SU-DHL-6 (cell line): ENCODE data around the gene TMEM9B.

Experiments used
- CTCF ChIP-seq: fragments of 200-600 bp; sonication (generic); IDR thresholded peaks from one replicate; pipeline ENCODE4 v1.5.1; 2017; ENCODE audit warnings: antibody characterized with exemption, mild to moderate bottlenecking, low read length, moderate library complexity; ENCODE audit not compliant: insufficient read depth, poor library complexity, severe bottlenecking
- EZH2phosphoT487 ChIP-seq: fragments of 200-600 bp; sonication (generic), shearing (Covaris generic); conservative IDR thresholded peaks from 2 replicates; pipeline ENCODE4 v1.6.1; 2018; ENCODE audit warnings: mild to moderate bottlenecking, antibody characterized with exemption, low read length, moderate library complexity, mixed read lengths

DNA sequence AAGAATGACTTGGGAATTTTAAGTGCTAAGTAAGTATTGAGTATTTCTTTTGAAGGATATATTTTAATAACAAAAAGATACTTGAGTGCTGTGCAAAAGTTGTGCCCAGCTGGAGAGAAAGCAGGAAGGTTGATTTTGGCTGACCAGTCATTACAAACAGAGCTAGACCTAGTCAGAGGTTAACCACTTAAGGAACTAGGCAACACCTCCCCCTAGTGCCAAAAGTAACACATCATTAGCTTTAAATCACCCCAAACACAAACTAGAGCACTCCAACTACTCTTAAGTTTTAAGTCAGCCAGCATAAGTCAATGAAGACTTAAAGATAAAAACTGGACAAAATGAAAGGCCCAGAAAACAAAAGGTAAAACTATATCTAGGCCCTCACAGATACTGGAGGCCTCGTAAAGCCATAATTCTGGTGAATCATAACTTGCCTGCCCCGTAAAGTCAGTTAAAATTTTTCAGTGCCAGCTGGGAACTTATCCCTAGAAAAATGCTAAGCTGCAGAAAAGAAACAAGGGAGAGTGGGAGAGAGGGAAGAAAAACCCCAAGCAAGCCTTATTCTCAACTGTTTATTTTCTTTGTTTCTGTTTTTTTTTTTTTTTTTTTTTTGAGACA, 4.6 kb downstream of the TMEM9B start:
- TF ChIP-seq CTCF = peak; percentile 63
- no peak for TF ChIP-seq EZH2phosphoT487
